ENCODE data around the gene ANKS1A. TPM values are rescaled to one million over a fixed set of nuclear protein-coding genes. Genes with fewer than 3 reads are reported as not detected.
"Not testable (repeated sequence)": the region's sequence is repeated elsewhere in the genome, so short reads cannot be mapped to it uniquely, and the experiment has no call there.

Gene ANKS1A
- total RNA-seq, 1 donor from 2014 or later: 7.3 TPM

DNA sequence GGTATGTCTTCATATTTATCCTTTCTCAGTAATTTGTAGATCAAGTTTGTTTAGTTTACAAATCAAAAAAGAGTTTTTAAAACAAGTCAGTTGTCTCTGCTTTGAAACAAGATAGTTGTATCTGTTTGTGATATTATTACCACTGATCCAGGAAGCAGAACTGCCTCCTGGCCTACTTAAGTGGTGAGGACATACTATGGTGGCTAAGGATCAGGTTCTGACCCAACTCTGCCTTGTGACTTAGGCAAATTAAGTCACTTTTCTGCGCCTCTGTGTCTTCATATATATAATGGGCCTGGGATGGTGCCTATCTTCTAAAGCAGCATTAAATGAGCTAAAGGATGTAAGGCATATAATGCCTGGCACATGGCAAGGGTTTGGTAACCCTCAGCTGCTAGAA, 8.7 kb downstream of the ANKS1A start:
- Mint-ChIP-seq H3K4me1 (no peaks in the 10 kb centered on the region), H3K4me3 (no peak overlapping the region), H3K27me3 (peaks cover 2% of the 10 kb centered on the region), H3K36me3 (ENCODE audit: low read depth) (no peaks in the 10 kb centered on the region), H3K27ac (no peak overlapping the region), H3K9me3 (no peaks in the 10 kb centered on the region)
- intact Hi-C loops (cut with micrococcal nuclease): no loop called here
- DNase-seq: no peak

DNA sequence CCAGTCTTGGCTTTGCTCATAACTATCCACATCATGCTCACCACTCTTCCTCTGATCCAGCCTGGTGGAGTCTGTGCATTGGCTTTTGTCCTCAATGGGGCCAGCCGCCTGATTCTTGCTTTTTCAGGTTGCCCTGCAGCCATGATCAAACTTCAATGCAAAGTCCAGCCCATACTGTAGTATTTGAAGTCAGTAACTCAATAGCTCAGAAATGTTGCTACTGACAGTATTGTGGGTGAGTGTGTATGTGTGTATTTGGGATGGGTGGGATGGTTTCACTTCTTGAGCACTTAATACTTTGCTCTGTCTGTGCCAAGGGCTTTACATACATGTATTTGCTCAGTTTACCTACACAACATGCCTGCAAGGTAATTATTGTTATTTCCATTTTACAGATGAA, 10.7 kb downstream of the ANKS1A start:
- DNase-seq; H3K36me3 Mint-ChIP-seq (ENCODE audit: low read depth); H3K4me3 Mint-ChIP-seq; H3K9me3 Mint-ChIP-seq; H3K27ac Mint-ChIP-seq; H3K4me1 Mint-ChIP-seq; intact Hi-C loops (cut with micrococcal nuclease); H3K27me3 Mint-ChIP-seq: not testable (repeated sequence)

DNA sequence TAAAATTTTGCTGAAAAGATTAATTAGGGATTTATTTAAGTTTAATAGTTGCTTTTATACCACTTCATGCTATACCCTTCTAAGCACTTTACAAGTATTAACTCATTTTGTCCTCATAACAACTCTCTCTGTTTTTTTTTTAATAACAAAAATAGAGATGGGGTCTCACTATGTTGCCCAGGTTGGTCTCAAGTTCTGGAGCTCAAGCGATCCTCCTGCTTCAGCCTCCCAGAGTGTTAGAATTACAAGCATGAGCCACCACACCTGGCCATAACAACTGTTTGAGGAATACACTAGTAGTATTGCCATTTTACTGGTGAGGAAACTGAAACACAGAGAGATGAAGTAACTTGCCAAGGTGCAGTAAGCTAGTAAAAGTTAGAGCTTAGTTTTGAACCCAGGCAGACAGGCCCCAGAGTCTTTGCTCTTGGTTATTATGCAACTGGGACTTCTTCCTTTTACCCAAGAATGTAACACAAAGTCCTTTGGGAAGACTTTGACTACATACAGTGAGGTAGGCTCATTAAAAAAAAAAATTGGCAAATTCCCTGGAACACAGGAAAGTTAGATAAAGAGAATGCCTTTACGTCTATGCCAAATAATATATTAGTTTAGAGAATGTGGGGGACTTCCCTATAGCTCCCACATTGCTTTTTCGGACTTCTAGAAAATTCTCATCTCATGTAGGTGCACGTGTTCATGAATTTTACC, 11.4 kb downstream of the ANKS1A start:
- intact Hi-C loops (cut with micrococcal nuclease): no loop called here
- Mint-ChIP-seq H3K4me3 (no peak overlapping the region), H3K36me3 (ENCODE audit: low read depth) (no peaks in the 10 kb centered on the region), H3K27ac (no peak overlapping the region), H3K4me1 (peaks cover 7% of the 10 kb centered on the region), H3K27me3 (no peaks in the 10 kb centered on the region), H3K9me3 (no peaks in the 10 kb centered on the region)
- no peak for DNase-seq

DNA sequence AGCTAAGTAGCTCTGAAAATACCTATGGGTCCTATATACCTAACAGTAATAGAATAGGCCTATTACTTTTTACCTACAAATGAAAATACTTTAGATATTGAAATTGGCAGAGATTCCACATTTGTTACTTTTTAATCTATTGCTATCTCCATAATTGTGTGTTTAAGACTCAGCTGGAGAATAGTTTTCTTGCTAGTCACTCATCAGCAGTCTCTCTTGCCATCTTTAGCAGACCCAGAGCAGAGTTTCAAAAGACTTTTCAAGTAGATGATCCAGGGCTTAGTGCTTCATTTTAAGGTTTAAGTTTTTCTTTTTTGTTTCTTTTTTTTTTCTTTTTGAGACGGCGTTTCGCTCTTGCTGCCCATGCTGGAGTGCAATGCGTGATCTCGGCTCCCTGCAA, 12.9 kb downstream of the ANKS1A start:
- DNase-seq: no peak
- Mint-ChIP-seq H3K27ac (no peak overlapping the region), H3K36me3 (ENCODE audit: low read depth) (no peaks in the 10 kb centered on the region), H3K4me3 (no peak overlapping the region), H3K27me3 (peaks cover 14% of the 10 kb centered on the region), H3K4me1 (peaks cover 7% of the 10 kb centered on the region), H3K9me3 (no peaks in the 10 kb centered on the region)
- intact Hi-C loops (cut with micrococcal nuclease): no loop called here

DNA sequence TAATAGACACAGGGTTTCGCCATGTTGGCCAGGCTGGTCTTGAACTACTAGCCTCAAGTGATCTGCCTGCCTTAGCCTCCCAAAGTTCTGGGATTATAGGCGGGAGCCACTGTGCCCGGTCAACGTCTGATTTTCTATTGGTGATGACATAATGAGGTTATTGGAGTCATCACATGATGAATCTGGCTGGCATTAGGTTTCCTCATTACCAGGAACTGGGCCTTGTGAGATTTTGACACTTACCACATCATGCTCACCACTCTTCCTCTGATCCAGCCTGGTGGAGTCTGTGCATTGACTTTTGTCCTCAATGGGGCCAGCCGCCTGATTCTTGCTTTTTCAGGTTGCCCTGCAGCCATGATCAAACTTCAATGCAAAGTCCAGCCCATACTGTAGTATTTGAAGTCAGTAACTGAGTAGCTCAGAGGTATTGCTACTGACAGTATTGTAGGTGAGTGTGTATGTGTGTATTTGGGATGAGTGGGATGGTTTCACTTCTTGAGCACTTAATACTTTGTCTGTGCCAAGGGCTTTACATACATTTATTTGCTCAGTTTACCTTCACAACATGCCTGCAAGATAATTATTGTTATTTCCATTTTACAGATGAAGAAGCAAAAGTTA, 16.0 kb downstream of the ANKS1A start:
- Mint-ChIP-seq H3K27ac (no peak overlapping the region), H3K4me1 (peaks cover 19% of the 10 kb centered on the region), H3K27me3 (peaks cover 34% of the 10 kb centered on the region), H3K4me3 (no peak overlapping the region), H3K36me3 (ENCODE audit: low read depth) (no peaks in the 10 kb centered on the region), H3K9me3 (no peaks in the 10 kb centered on the region)
- intact Hi-C loops (cut with micrococcal nuclease): no loop called here
- no peak for DNase-seq

DNA sequence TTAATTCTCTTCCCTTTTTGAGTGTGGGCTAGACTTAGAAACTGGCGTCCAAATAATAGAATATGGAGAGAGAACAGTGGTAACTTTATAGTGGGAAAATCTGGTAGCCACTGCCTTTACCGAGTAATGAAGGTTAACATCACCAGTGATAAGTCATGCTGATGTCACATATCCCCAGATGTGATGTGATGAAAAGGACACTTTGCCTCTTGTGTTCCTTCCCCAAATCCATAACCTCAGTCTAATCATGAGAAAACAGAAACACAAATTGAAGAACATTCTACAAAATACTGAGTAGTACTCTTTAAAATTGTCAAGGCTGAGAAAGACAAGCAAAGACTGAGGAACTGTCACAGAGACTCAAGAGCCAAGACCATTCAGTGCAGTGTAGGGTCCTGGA, 17.8 kb downstream of the ANKS1A start:
- Mint-ChIP-seq H3K4me3 (no peak overlapping the region), H3K9me3 (no peaks in the 10 kb centered on the region), H3K4me1 (peaks cover 26% of the 10 kb centered on the region), H3K27me3 (peaks cover 51% of the 10 kb centered on the region), H3K27ac (no peak overlapping the region), H3K36me3 (ENCODE audit: low read depth) (no peaks in the 10 kb centered on the region)
- intact Hi-C loops (cut with micrococcal nuclease): no loop called here
- DNase-seq: no peak

DNA sequence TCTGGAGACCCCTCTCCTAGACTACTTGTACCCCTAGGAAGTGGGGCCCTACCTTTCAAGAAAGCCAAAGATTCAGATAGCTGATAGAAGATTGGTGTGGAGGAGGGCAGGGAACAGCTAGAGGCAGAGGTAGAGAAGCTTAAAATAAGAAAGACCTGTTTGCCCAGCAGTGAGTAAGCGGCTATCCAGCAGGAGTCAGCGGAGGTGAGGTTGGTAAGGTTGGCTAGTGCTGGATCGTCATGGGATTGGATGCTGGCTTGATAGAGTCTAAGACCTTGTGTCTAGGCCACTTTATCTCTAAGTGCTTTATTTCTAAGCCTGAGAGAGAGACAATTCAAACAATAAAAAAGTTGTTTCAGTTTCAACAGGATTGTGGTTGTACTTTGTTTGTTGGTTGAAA, 19.1 kb downstream of the ANKS1A start:
- Mint-ChIP-seq H3K4me1 (peaks cover 38% of the 10 kb centered on the region), H3K27me3 (peaks cover 59% of the 10 kb centered on the region)

DNA sequence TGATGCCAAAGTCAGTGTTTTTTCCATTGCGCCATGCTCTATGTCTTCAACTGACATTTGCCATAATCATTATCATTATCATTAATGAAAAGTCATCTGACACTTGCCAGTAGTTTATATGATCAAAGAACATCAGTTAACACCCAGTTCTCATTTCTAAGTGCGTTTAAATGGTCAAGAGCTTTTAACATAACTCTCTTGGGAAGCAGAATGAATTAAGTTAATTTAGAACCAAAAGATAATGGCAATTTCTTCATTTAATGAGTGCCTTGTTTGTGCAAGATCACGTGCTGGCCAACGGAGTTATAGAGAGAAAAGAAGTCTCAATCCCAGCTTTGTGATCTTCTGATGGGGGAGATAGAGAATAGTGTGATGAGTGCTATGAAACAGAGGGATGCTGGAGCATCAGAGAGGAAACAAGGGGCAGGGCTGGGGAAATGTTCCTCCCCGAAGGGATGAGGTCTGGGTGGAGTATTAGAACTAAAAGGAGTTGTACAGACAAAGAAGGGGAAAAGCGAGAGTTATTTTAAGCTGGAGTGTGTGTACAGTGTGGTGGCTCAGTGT, 20.3 kb downstream of the ANKS1A start:
- H3K4me3 Mint-ChIP-seq: no peak overlapping the region
- DNase-seq: no peak
- intact Hi-C loops (cut with micrococcal nuclease): no loop called here
- H3K27ac Mint-ChIP-seq: no peak overlapping the region
- peaks cover 4% of the 10 kb centered on the region for H3K36me3 Mint-ChIP-seq (ENCODE audit: low read depth)
- peaks cover 59% of the 10 kb centered on the region for H3K27me3 Mint-ChIP-seq
- no peaks in the 10 kb centered on the region for H3K9me3 Mint-ChIP-seq
- peaks cover 43% of the 10 kb centered on the region for H3K4me1 Mint-ChIP-seq

More for the DNA sequence above, 19.1 kb downstream of the ANKS1A start:
- intact Hi-C loops (cut with micrococcal nuclease): no loop called here
- Mint-ChIP-seq H3K36me3 (ENCODE audit: low read depth) (peaks cover 4% of the 10 kb centered on the region), H3K27ac (no peak overlapping the region), H3K9me3 (no peaks in the 10 kb centered on the region), H3K4me3 (no peak overlapping the region)
- no peak for DNase-seq

DNA sequence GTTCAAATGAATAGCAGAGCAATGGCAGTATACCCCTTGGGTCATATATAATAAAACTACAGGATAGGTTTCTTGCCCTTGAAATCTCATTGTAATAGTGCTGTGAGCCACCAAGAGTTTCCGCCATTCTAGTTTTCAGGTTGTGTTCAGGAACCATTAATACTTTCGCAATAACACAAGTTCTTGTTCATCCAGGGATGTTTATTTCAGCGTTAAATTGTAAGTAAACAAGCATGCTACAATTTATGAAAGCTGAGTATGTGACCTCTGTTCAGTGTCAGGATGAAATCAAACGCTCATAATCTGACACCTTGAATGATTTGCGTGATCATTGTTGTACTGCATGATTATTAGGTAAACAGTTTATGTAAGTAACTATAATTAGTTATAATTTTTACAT, 22.8 kb downstream of the ANKS1A start:
- no peaks in the 10 kb centered on the region for H3K9me3 Mint-ChIP-seq
- intact Hi-C loops (cut with micrococcal nuclease): loop anchor here (1.0 to 10.0 kb wide), 2 partner anchors 24 to 313 kb away; partner anchors contain the start of gene TAF11
- peaks cover 49% of the 10 kb centered on the region for H3K27me3 Mint-ChIP-seq
- DNase-seq: no peak
- H3K4me3 Mint-ChIP-seq: no peak overlapping the region
- H3K27ac Mint-ChIP-seq: no peak overlapping the region
- H3K4me1 Mint-ChIP-seq: peaks cover 36% of the 10 kb centered on the region
- H3K36me3 Mint-ChIP-seq (ENCODE audit: low read depth): peaks cover 4% of the 10 kb centered on the region

DNA sequence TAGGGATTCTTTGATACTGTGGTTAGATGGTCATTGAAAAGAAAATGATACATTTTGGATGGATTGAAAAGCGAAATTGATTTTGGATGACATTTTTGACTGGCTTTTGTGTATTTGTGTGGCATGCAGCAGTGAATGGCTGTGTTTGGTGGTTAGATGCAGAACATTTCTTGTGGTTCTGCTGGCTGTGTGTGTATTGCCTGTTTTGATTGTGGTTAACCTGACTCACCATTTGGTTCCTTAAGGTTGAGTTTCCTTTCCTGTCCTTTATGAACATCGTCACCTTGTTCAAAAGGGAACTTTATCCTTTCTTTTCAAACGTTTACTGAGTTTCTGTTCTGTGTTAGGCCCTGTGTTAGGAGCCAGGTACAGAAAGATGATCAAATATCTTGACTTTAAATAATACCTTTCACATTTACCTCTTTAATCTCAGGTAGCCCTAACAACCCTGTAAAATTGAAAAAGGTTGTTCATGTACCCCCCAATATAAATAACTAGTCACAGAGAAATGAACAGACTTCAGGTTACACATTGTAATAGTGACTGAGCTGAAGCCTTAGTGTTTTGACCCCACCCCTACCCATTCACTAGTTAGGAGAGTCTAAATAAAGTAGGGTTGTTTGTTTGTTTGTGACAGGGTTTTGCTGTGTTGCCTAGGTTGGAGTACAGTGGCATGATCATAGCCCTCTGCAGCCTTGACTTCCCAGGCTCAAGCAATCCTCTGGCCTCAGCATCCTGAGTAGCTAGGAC, 23.8 kb downstream of the ANKS1A start:
- Mint-ChIP-seq H3K27me3 (peaks cover 45% of the 10 kb centered on the region), H3K27ac (peak overlapping the region; percentile 87), H3K4me1 (peaks cover 35% of the 10 kb centered on the region), H3K9me3 (no peaks in the 10 kb centered on the region), H3K4me3 (peak overlapping the region; percentile 64), H3K36me3 (ENCODE audit: low read depth) (peaks cover 5% of the 10 kb centered on the region)
- peak; percentile 85 for DNase-seq
- intact Hi-C loops (cut with micrococcal nuclease): loop anchor here (1.0 to 10.0 kb wide), 2 partner anchors 25 to 312 kb away; partner anchors contain the start of gene TAF11

DNA sequence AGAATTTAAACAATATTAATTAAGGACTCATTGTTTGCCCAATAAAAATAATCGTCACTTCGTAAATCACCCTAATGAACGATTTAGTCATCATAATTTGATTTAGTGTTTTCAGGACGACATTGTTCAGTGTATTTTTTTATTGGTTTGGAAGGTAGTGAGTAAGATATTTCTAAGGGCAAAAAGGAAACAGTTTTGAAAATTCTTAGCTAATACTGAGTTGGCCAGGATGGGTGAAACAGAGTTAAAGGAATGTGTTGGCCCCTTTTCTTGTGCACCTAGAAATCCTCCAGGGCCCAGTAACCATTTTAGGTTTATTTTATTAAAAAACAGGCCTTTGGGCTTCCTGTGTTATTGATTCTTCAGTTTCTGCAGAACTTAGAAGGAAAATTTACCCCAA, 25.3 kb downstream of the ANKS1A start:
- no peak overlapping the region for H3K4me3 Mint-ChIP-seq
- no peak overlapping the region for H3K27ac Mint-ChIP-seq
- H3K4me1 Mint-ChIP-seq: peaks cover 33% of the 10 kb centered on the region
- peaks cover 7% of the 10 kb centered on the region for H3K36me3 Mint-ChIP-seq (ENCODE audit: low read depth)
- peaks cover 35% of the 10 kb centered on the region for H3K27me3 Mint-ChIP-seq
- intact Hi-C loops (cut with micrococcal nuclease): loop anchor here (10.0 kb wide), 1 partner anchor 310 kb away; no protein-coding TSS in a partner anchor
- DNase-seq: no peak
- no peaks in the 10 kb centered on the region for H3K9me3 Mint-ChIP-seq

DNA sequence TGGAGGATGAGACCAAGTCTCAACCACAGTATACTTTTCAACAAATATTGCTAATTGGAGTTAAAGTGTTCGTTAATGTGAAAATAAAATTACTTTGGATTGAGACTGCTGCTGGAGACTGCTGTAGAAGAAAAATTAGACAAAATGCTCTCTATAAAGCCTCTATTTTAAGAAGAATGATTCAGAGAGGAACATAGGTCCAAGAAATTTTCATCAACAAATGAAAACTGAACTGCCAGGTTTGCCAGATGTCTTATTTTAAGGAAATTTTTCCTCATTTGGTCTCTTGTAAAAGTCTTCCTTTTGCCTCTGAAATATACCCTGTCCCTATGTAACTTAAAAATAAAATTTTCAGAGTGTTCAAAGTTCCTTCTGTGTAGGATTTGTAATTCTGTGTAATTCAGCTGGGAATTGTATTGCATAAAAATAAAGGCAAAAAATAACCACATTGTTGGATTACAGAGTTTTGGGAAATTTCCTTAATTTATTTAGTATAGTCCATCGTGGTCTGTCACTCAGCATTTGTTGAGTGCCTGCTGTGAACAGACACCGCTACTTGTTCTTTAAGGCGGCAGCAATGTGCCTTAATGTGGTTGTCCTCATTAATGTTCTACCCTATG, 27.4 kb downstream of the ANKS1A start:
- Mint-ChIP-seq H3K36me3 (ENCODE audit: low read depth) (peaks cover 7% of the 10 kb centered on the region), H3K27ac (no peak overlapping the region), H3K9me3 (no peaks in the 10 kb centered on the region), H3K4me3 (no peak overlapping the region), H3K27me3 (peaks cover 17% of the 10 kb centered on the region), H3K4me1 (peaks cover 23% of the 10 kb centered on the region)
- intact Hi-C loops (cut with micrococcal nuclease): loop anchor here (10.0 kb wide), 1 partner anchor 308 kb away; no protein-coding TSS in a partner anchor
- no peak for DNase-seq

DNA sequence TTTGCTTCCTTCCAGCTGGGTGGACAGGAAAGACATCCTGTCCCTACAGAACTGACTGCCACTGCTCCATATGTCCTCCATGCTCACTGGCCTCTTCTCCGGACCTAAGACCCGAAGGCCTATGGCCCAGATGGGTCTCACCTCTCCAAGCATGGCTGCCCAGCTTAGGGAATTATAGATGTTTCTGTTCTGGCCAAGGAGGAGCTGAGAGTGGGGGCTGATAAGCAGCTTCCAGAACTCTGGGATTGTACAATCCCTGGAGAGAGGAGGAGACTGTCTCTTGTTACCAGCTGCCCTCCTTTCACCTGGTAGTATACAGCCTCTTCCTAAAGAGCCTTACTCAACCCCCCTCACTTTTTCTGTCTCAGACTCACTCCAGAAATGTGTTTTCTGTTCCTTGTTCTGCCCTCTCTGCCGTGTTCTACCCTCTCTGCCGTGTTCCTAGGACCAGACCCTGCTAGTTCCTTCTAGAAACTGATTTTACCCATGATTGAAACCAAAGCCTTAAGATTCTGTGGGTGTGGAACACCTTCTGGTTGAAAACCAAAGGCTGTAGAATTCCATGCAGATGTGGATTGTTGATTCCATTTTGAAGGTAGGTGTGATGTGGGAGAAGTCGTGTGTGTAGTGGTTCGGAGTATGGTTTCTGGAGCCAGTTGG, 28.7 kb downstream of the ANKS1A start:
- Mint-ChIP-seq H3K4me3 (no peak overlapping the region), H3K9me3 (no peaks in the 10 kb centered on the region), H3K27ac (peak overlapping the region; percentile 5), H3K4me1 (peaks cover 15% of the 10 kb centered on the region), H3K36me3 (ENCODE audit: low read depth) (peaks cover 4% of the 10 kb centered on the region), H3K27me3 (peaks cover 7% of the 10 kb centered on the region)
- no peak for DNase-seq
- intact Hi-C loops (cut with micrococcal nuclease): loop anchor here (10.0 kb wide), 1 partner anchor 307 kb away; no protein-coding TSS in a partner anchor

All from activated CD4-positive, alpha-beta T cell treated with anti-CD3 and anti-CD28 coated beads, Interleukin-2, amount 10 ng/mL, durations not matched to agents 24 days and 14 days (primary cell).